Measurements from ENCODE around the gene KHK.

KHK gene

GRCh38 chr2:27086724-27087593 lies at the start of gene KHK:
Gene KHK (plus strand): TSS chr2:27086772. CDS start chr2:27087260, 488 bp downstream.
- FAIRE-seq: no peak
- DNase-seq (ENCODE audit: low spot score): no peak

GRCh38 chr2:27038012-27038411 lies 48.6 kb upstream of the KHK start:
- DNase-seq (ENCODE audit: low spot score) (no peak), FAIRE-seq (no peak)

- FAIRE-seq (no peak), DNase-seq (ENCODE audit: low spot score) (no peak)
Measured at GRCh38 chr2:27038631-27039339, 47.8 kb upstream of the KHK start.

GRCh38 chr2:27039426-27039825 lies 47.1 kb upstream of the KHK start:
- FAIRE-seq (no peak), DNase-seq (ENCODE audit: low spot score) (no peak)

- FAIRE-seq (no peak), DNase-seq (ENCODE audit: low spot score) (no peak)
Measured at GRCh38 chr2:27039871-27040270, 46.7 kb upstream of the KHK start.

GRCh38 chr2:27040282-27040681 lies 46.3 kb upstream of the KHK start:
- no peak for FAIRE-seq
- no peak for DNase-seq (ENCODE audit: low spot score)

GRCh38 chr2:27041752-27042151 lies 44.8 kb upstream of the KHK start:
- DNase-seq (ENCODE audit: low spot score) (no peak), FAIRE-seq (no peak)

- no peak for DNase-seq (ENCODE audit: low spot score)
- FAIRE-seq: no peak
Measured at GRCh38 chr2:27042159-27042661, 44.4 kb upstream of the KHK start.

GRCh38 chr2:27042985-27043634 lies 43.5 kb upstream of the KHK start:
- DNase-seq (ENCODE audit: low spot score) (no peak), FAIRE-seq (no peak)

GRCh38 chr2:27049422-27050280 lies 36.9 kb upstream of the KHK start:
- FAIRE-seq: no peak
- no peak for DNase-seq (ENCODE audit: low spot score)

- FAIRE-seq (peak; percentile 78), DNase-seq (ENCODE audit: low spot score) (peak; percentile 99)
Measured at GRCh38 chr2:27050281-27050995, 36.1 kb upstream of the KHK start.

- DNase-seq (ENCODE audit: low spot score): peak; percentile 90
- FAIRE-seq: peak; percentile 42
Measured at GRCh38 chr2:27050996-27051901, 35.3 kb upstream of the KHK start, which contains the start of gene AGBL5. Gene AGBL5 (plus strand): TSS chr2:27051668. CDS start chr2:27052959, 1,291 bp downstream.

- no peak for FAIRE-seq
- DNase-seq (ENCODE audit: low spot score): no peak
Measured at GRCh38 chr2:27051902-27052645, 34.5 kb upstream of the KHK start.

- DNase-seq (ENCODE audit: low spot score) (no peak), FAIRE-seq (no peak)
Measured at GRCh38 chr2:27053321-27053720, 33.3 kb upstream of the KHK start.

GRCh38 chr2:27053776-27054175 lies 32.8 kb upstream of the KHK start:
- FAIRE-seq: no peak
- DNase-seq (ENCODE audit: low spot score): no peak

GRCh38 chr2:27054721-27055120 lies 31.9 kb upstream of the KHK start:
- DNase-seq (ENCODE audit: low spot score): no peak
- no peak for FAIRE-seq

- DNase-seq (ENCODE audit: low spot score) (no peak), FAIRE-seq (no peak)
Measured at GRCh38 chr2:27057184-27057583, 29.4 kb upstream of the KHK start.

- DNase-seq (ENCODE audit: low spot score): no peak
Measured at GRCh38 chr2:27058210-27058609, 28.4 kb upstream of the KHK start.

More at GRCh38 chr2:27058210-27058609, 28.4 kb upstream of the KHK start:
- no peak for FAIRE-seq
